Adrenal gland (tissue), 12 donors: ENCODE results near the gene FPR1. TPM values are rescaled to one million over a fixed set of nuclear protein-coding genes. Genes with fewer than 3 reads are reported as not detected.
A peak's percentile ranks its signal among the peaks of the same experiment; 100 is the strongest.

ENCODE experiments used
- DNase-seq, 7 donors: peaks; one replicate each; pipeline ENCODE4 v3.0.0-alpha.2; 2019 to 2020
- H3K27ac ChIP-seq, 5 donors: fragments of 200-600 bp; sonication (generic) in 4 of 5; 1 replicate in 3 of 5; 2 replicates in 2 of 5; pipeline versions ENCODE4 v1.5.1 to v1.8.0; 2016 to 2020; ENCODE audit warnings: mild to moderate bottlenecking in 1 of 5
- H3K27me3 ChIP-seq: fragments of 200-600 bp; 2 replicates; pipeline ENCODE4 v1.8.0; 2021
- H3K36me3 ChIP-seq, 2 donors: fragments of 200-600 bp; replicated peaks in 1 of 2; 1 replicate in 1 of 2; 2 replicates in 1 of 2; pipeline versions ENCODE4 v1.5.1 to v1.8.0; 2018 to 2022
- H3K4me1 ChIP-seq, 2 donors: fragments of 200-600 bp; replicated peaks in 1 of 2; 1 replicate in 1 of 2; 2 replicates in 1 of 2; pipeline versions ENCODE4 v1.5.1 to v1.8.0; 2018 to 2021
- H3K4me3 ChIP-seq, 4 donors: fragments of 200-600 bp; sonication (generic) in 3 of 4; one replicate each; pipeline ENCODE4 v1.5.1; 2016 to 2018
- H3K9me3 ChIP-seq, 3 donors: fragments of 200-600 bp; sonication (generic) in 1 of 3; replicated peaks in 1 of 3; 1 replicate in 2 of 3; 2 replicates in 1 of 3; pipeline versions ENCODE4 v1.5.1 to v1.8.0; 2016 to 2021
- CTCF ChIP-seq, 6 experiments: fragments of 450-650 bp in 4 of 6; fragments of 200-600 bp in 2 of 6; sonication (generic) in 1 of 6; IDR thresholded peaks; 1 replicate in 5 of 6; 2 replicates in 1 of 6; pipeline versions ENCODE4 v1.5.1 to v1.8.0; 2016 to 2021; ENCODE audit warnings: antibody characterized with exemption in 6 of 6, mild to moderate bottlenecking in 2 of 6, moderate library complexity in 1 of 6
- POLR2A ChIP-seq, 2 donors: fragments of 450-650 bp; IDR thresholded peaks; one replicate each; pipeline ENCODE4 v1.6.1; 2017; ENCODE audit warnings: antibody characterized with exemption in 2 of 2, mild to moderate bottlenecking in 2 of 2, moderate library complexity in 1 of 2
- WGBS, 4 donors: extraction: QIAGEN DNeasy Blood & Tissue Kit in 2 of 4; methylation state at CpG; one replicate each; pipeline versions ENCODE4 v1.1.5 to v1.1.7; 2013 to 2017; 5-methylcytosine and 5-hydroxymethylcytosine counted together
- intact Hi-C, 2 donors: fragments of 100-400 bp; cut with DNase I; formaldehyde crosslinking; loops; one replicate each; pipeline versions ENCODE4 v1.14.1 to v1.15.0; 2022 to 2023
- polyA plus RNA-seq, 3 donors: library from polyadenylated mRNA; stranded (reverse); fragments of 200-250 nt in 2 of 3; fragments of 350-450 nt in 1 of 3; fragmentation: Illumina TruSeq in 1 of 3; extraction: RNeasy Lipid Tissue Mini Kit (QIAGEN cat#74804) in 1 of 3; gene quantifications; one replicate each; pipeline ENCODE4 v1.2.3, GENCODE V29; 2013 to 2014
- total RNA-seq, 9 donors: library from RNA; depleted of rRNA in 4 of 9; stranded (reverse); fragments of >200 nt in 4 of 9; fragments of 120-200 nt in 1 of 9; fragmentation: NEBNext Ultra II Directional in 1 of 9; extraction: Animal tissue kit (Norgen Biotek cat#: 25700) in 1 of 9; gene quantifications; one replicate each; pipeline versions ENCODE4 v1.1.0 to v1.2.4, GENCODE V29; 2013 to 2023
- donor health status: healthy with polysubstance abuse.
- donor health status: Bipolar disorder and iron deficiency.
- donor health status: DM: yes; HTN: yes; CAD: no.
- donor health status: DM: no; HTN: no; CAD: no.
- donor health status: DM: no; HTN: no; CAD: no.
- donor health status: DM: yes; HTN: yes; CAD: no.

Gene FPR1
- total and polyA plus RNA-seq, 12 donors: 0.83 to 31.1 (median 13.4) TPM

- TF ChIP-seq CTCF (IDR thresholded peaks at IDR 0.05): no peak
- no peak for TF ChIP-seq POLR2A (IDR thresholded peaks at IDR 0.05)
- intact Hi-C loops: no loop called here
- no peaks in the 10 kb centered on the region for H3K9me3 ChIP-seq
- 63 to 94% (median 82%) methylated on average over 2 of the region's 2 CpGs for WGBS, 4 donors
- no peaks in the 10 kb centered on the region for H3K27me3 ChIP-seq
- DNase-seq: no peak
- H3K27ac ChIP-seq: no peak overlapping the region
- H3K4me1 ChIP-seq: peaks cover 0 to 3% of the 10 kb centered on the region in 2 donors
- H3K36me3 ChIP-seq: peaks cover 0 to 21% of the 10 kb centered on the region in 2 donors
- no peak overlapping the region for H3K4me3 ChIP-seq
Observed at GRCh38 chr19:51710163-51710562, 41.5 kb downstream of the FPR1 start.

GRCh38 chr19:51709575-51709974 lies 42.1 kb downstream of the FPR1 start:
- Histone ChIP-seq H3K36me3 (peaks cover 0 to 24% of the 10 kb centered on the region in 2 donors), H3K4me3 (no peak overlapping the region), H3K9me3 (no peaks in the 10 kb centered on the region), H3K27me3 (no peaks in the 10 kb centered on the region), H3K27ac (no peak overlapping the region), H3K4me1 (peaks cover 0 to 8% of the 10 kb centered on the region in 2 donors)
- TF ChIP-seq CTCF (IDR thresholded peaks at IDR 0.05) (no peak), POLR2A (IDR thresholded peaks at IDR 0.05) (no peak)
- peak in 1 of 7 donors; percentile 41 for DNase-seq
- intact Hi-C loops: no loop called here
- WGBS, 4 donors: 37 to 60% (median 52%) methylated on average over 6 of the region's 6 CpGs

- WGBS, 4 donors: 60 to 73% (median 65%) methylated on average over 4 of the region's 4 CpGs
- DNase-seq: peak in 1 of 7 donors; percentile 39
- intact Hi-C loops: no loop called here
Observed at GRCh38 chr19:51708811-51709210, 42.9 kb downstream of the FPR1 start.

GRCh38 chr19:51706885-51707284 lies 44.8 kb downstream of the FPR1 start:
- intact Hi-C loops: no loop called here
- H3K27ac ChIP-seq: no peak overlapping the region
- 93 to 98% (median 98%) methylated on average over 3 of the region's 3 CpGs for WGBS, 4 donors

More at GRCh38 chr19:51708811-51709210, 42.9 kb downstream of the FPR1 start:
- Histone ChIP-seq H3K4me3 (no peak overlapping the region), H3K27me3 (no peaks in the 10 kb centered on the region), H3K4me1 (peaks cover 4 to 8% of the 10 kb centered on the region in 2 donors), H3K27ac (no peak overlapping the region), H3K9me3 (no peaks in the 10 kb centered on the region), H3K36me3 (peaks cover 0 to 24% of the 10 kb centered on the region in 2 donors)
- TF ChIP-seq CTCF (IDR thresholded peaks at IDR 0.05) (no peak), POLR2A (IDR thresholded peaks at IDR 0.05) (no peak)

GRCh38 chr19:51706296-51706695 lies 45.4 kb downstream of the FPR1 start:
- intact Hi-C loops: no loop called here
- Histone ChIP-seq H3K4me1 (peaks cover 8 to 24% of the 10 kb centered on the region in 2 donors), H3K4me3 (no peak overlapping the region), H3K27ac (no peak overlapping the region), H3K36me3 (peaks cover 0 to 29% of the 10 kb centered on the region in 2 donors), H3K27me3 (no peaks in the 10 kb centered on the region), H3K9me3 (no peaks in the 10 kb centered on the region)
- WGBS, 4 donors: 95 to 98% (median 95%) methylated on average over 4 of the region's 4 CpGs
- TF ChIP-seq CTCF (IDR thresholded peaks at IDR 0.05): no peak
- TF ChIP-seq POLR2A (IDR thresholded peaks at IDR 0.05): no peak
- no peak for DNase-seq

More at GRCh38 chr19:51706885-51707284, 44.8 kb downstream of the FPR1 start:
- no peak for TF ChIP-seq POLR2A (IDR thresholded peaks at IDR 0.05)
- Histone ChIP-seq H3K4me3 (no peak overlapping the region), H3K36me3 (peaks cover 0 to 24% of the 10 kb centered on the region in 2 donors), H3K9me3 (no peaks in the 10 kb centered on the region), H3K4me1 (peaks cover 8 to 24% of the 10 kb centered on the region in 2 donors), H3K27me3 (no peaks in the 10 kb centered on the region)
- DNase-seq: no peak
